PC-3 (cell line): ENCODE data around the gene TSNAX. TPM values are rescaled to one million over a fixed set of nuclear protein-coding genes. Genes with fewer than 3 reads are reported as not detected.

Source experiments
- ATAC-seq: fragments of 200-7000 bp; cut with Tn5 transposase; 2 replicates; pipeline ENCODE4 v1.9.1; 2020; ENCODE audit warnings: mild to moderate bottlenecking, moderate library complexity
- BruUV-seq: library from RNA; stranded (reverse); fragments of 400-500 nt; replicated peaks from 2 replicates; lab custom pipeline; 2021; lab: Mats Ljungman, UMichigan
- CTCF ChIA-PET: fragments of 300-600 bp; sonication (Branson Sonifier 250); formaldehyde crosslinking; loops from one replicate; lab custom pipeline; 2022; ENCODE audit warnings: antibody characterized with exemption; lab: Charles Lee
- POLR2A ChIA-PET: fragments of 300-600 bp; sonication (Branson Sonifier 250); formaldehyde crosslinking; loops from one replicate; lab custom pipeline; 2022; ENCODE audit warnings: antibody characterized with exemption; ENCODE audit not compliant: unreplicated experiment; lab: Charles Lee
- DNase-seq: peaks from one replicate; pipeline ENCODE4 v3.0.0-alpha.2; 2015
- H2AFZ ChIP-seq: fragments of 300-600 bp; sonication (generic); 2 replicates; pipeline ENCODE4 v1.6.0; 2016; ENCODE audit warnings: antibody characterized with exemption, low read length
- H3F3A ChIP-seq: fragments of 300-600 bp; sonication (generic); one replicate; pipeline ENCODE4 v1.6.0; 2017; ENCODE audit warnings: antibody characterized with exemption, low read length, control low read depth, mild to moderate bottlenecking; ENCODE audit not compliant: unreplicated experiment
- H3K27ac ChIP-seq: fragments of 300-600 bp; sonication (generic); 2 replicates; pipeline ENCODE4 v1.5.1; 2016; ENCODE audit warnings: mild to moderate bottlenecking, low read length
- H3K27me3 ChIP-seq: fragments of 300-600 bp; sonication (generic); 2 replicates; pipeline ENCODE4 v1.6.1; 2016; ENCODE audit warnings: low read length, mixed read lengths
- H3K36me3 ChIP-seq: fragments of 300-600 bp; sonication (generic); 2 replicates; pipeline ENCODE4 v1.6.1; 2016; ENCODE audit warnings: low read depth, mixed run types, low read length, mixed read lengths
- H3K4me1 ChIP-seq: fragments of 300-600 bp; sonication (generic); 2 replicates; pipeline ENCODE4 v1.5.1; 2016; ENCODE audit warnings: low read length; ENCODE audit not compliant: insufficient read depth
- H3K4me2 ChIP-seq: fragments of 300-600 bp; sonication (generic); 2 replicates; pipeline ENCODE4 v1.6.0; 2016; ENCODE audit warnings: low read length
- H3K4me3 ChIP-seq: fragments of 300-600 bp; sonication (generic); 2 replicates; pipeline ENCODE4 v1.5.1; 2016; ENCODE audit warnings: mild to moderate bottlenecking, low read length, mixed read lengths
- H3K79me2 ChIP-seq: fragments of 300-600 bp; sonication (generic); 2 replicates; pipeline ENCODE4 v1.6.1; 2017; ENCODE audit warnings: low read length, mixed read lengths
- H3K9ac ChIP-seq: fragments of 300-600 bp; sonication (generic); 2 replicates; pipeline ENCODE4 v1.6.0; 2016; ENCODE audit warnings: mild to moderate bottlenecking, low read length
- H3K9me2 ChIP-seq: fragments of 300-600 bp; sonication (generic); replicated peaks from 2 replicates; pipeline ENCODE4 v1.6.1; 2016; ENCODE audit warnings: mixed run types, low read length, mixed read lengths
- H3K9me3 ChIP-seq: fragments of 300-600 bp; sonication (generic); 2 replicates; pipeline ENCODE4 v1.6.1; 2016; ENCODE audit warnings: low read length, mixed read lengths
- H4K20me1 ChIP-seq: fragments of 300-600 bp; sonication (generic); 2 replicates; pipeline ENCODE4 v1.6.1; 2016; ENCODE audit warnings: low read length, mixed read lengths
- EZH2 ChIP-seq: fragments of 300-600 bp; sonication (generic); IDR thresholded peaks from one replicate; pipeline ENCODE4 v1.6.1; 2017; ENCODE audit warnings: antibody characterized with exemption, mild to moderate bottlenecking, low read length; ENCODE audit not compliant: unreplicated experiment
- EZH2phosphoT487 ChIP-seq: fragments of 300-600 bp; sonication (generic); IDR thresholded peaks from 2 replicates; pipeline ENCODE4 v1.6.1; 2018; ENCODE audit warnings: mild to moderate bottlenecking, antibody characterized with exemption, low read length, borderline replicate concordance
- intact Hi-C: fragments of 100-400 bp; cut with micrococcal nuclease; formaldehyde crosslinking; loops from 2 replicates; pipeline ENCODE4 v1.9.0; 2023
- total RNA-seq: library from RNA; depleted of rRNA; stranded (reverse); fragments of >200 nt; gene quantifications from 2 replicates; pipeline ENCODE4 v1.2.3, GENCODE V29; 2014
- TF ChIP-seq, protein P1 (sequence below): fragments of 300-600 bp; sonication (generic); conservative IDR thresholded peaks from 2 replicates; pipeline ENCODE4 v1.5.1; 2017; ENCODE audit warnings: antibody characterized with exemption, low read depth, mild to moderate bottlenecking, low read length

The TSNAX gene
- total RNA-seq, 1 experiment from 2014 or later = 33.1 TPM

DNA sequence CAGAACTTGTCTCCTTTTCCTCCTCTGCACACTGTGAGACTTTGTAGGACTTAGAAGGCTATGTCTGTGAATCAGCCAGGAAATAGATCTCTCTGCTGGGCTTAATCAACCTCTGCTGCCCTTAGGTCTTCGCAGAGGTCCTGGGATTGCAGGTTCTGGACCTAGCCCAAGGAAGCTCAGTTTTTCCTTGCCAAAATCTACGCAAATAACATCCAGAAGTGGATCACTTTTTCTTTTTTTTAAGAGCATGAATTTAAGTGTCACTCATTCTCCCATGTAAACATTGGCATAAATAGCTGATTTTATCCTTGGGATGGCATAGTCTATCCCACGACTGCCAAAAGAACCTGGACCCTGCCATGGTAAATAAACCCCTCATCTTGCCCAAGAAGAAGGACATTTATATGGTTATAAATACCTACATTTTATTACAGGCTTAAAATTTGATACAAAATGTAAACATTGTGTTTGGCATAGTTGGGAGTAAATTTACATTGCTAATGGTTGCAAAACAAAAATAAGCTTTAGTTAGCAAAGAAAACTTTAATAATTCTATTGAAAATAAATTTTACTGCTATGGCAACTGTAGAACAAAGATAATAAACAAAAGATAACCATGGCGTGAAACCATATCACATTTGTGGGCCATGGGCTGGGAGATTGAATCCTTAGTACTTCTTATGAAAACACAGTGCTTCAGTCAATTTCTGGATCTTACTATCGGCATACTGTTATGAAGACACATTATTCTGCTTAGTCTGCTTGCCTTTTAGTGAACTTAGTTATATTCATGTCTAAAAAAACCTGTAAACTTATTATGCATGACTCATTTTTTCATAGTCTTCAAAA, 73.6 kb downstream of the TSNAX start:
- no peaks in the 10 kb centered on the region for H4K20me1 ChIP-seq
- POLR2A ChIA-PET = interaction anchor here (0.6 to 1.1 kb wide), 2 partner anchors 245 to 264 kb away, joined by 3 to 4 read pairs; partner anchors contain the start of gene SPRTN
- BruUV-seq = no TSS peak
- no peak overlapping the region for H3K27ac ChIP-seq
- DNase-seq (peak; percentile 39), ATAC-seq (peak; percentile 34)
- intact Hi-C loops = loop anchor here (2.0 to 5.0 kb wide), 3 partner anchors 70 to 360 kb away; partner anchors contain the start of genes EGLN1 and GNPAT
- no peaks in the 10 kb centered on the region for H3K79me2 ChIP-seq
- no peaks in the 10 kb centered on the region for H3K27me3 ChIP-seq
- peak overlapping the region; percentile 72 for H3K4me3 ChIP-seq
- no peaks in the 10 kb centered on the region for H3F3A ChIP-seq
- H3K9me2 ChIP-seq = no peaks in the 10 kb centered on the region
- CTCF ChIA-PET = interaction anchor here (0.6 to 1.0 kb wide), 3 partner anchors 17 to 937 kb away, joined by 3 to 11 read pairs (median 3); no protein-coding TSS in a partner anchor
- TF ChIP-seq EZH2 (no peak), EZH2phosphoT487 (no peak)
- TF ChIP-seq, protein P1, sequence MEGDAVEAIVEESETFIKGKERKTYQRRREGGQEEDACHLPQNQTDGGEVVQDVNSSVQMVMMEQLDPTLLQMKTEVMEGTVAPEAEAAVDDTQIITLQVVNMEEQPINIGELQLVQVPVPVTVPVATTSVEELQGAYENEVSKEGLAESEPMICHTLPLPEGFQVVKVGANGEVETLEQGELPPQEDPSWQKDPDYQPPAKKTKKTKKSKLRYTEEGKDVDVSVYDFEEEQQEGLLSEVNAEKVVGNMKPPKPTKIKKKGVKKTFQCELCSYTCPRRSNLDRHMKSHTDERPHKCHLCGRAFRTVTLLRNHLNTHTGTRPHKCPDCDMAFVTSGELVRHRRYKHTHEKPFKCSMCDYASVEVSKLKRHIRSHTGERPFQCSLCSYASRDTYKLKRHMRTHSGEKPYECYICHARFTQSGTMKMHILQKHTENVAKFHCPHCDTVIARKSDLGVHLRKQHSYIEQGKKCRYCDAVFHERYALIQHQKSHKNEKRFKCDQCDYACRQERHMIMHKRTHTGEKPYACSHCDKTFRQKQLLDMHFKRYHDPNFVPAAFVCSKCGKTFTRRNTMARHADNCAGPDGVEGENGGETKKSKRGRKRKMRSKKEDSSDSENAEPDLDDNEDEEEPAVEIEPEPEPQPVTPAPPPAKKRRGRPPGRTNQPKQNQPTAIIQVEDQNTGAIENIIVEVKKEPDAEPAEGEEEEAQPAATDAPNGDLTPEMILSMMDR = no peak
- no peak overlapping the region for H3K9ac ChIP-seq
- H3K9me3 ChIP-seq = no peaks in the 10 kb centered on the region
- peak overlapping the region; percentile 92 for H3K4me2 ChIP-seq
- H3K36me3 ChIP-seq = no peaks in the 10 kb centered on the region
- H3K4me1 ChIP-seq = peaks cover 21% of the 10 kb centered on the region
- H2AFZ ChIP-seq = peak overlapping the region; percentile 87; the same call in 1 of the 2 replicates

DNA sequence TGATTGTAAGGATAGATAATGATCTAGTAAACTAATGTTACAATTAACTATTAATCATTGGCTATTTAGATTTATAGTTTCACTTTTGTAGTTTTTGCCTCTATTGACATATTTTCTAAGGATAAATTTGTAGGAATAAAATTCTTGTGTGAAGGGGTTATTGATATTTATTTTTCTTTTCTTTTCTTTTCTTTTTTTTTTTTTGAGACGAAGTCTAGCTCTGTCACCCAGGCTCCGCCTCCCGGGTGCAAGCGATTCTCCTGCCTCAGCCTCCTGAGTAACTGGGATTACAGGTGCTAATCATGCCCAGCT, 74.2 kb downstream of the TSNAX start:
- intact Hi-C loops = loop anchor here (2.0 to 5.0 kb wide), 3 partner anchors 70 to 360 kb away; partner anchors contain the start of genes EGLN1 and GNPAT
- Histone ChIP-seq H3K27ac (no peak overlapping the region), H3K4me2 (peak overlapping the region; percentile 92), H3K79me2 (no peaks in the 10 kb centered on the region), H3K9me2 (no peaks in the 10 kb centered on the region), H2AFZ (peak overlapping the region; percentile 87), H3K9ac (no peak overlapping the region), H3K36me3 (no peaks in the 10 kb centered on the region), H3K9me3 (no peaks in the 10 kb centered on the region), H4K20me1 (no peaks in the 10 kb centered on the region), H3F3A (no peaks in the 10 kb centered on the region), H3K4me3 (peak overlapping the region; percentile 72), H3K27me3 (no peaks in the 10 kb centered on the region), H3K4me1 (peaks cover 24% of the 10 kb centered on the region)
- POLR2A ChIA-PET = interaction anchor here (1.1 kb wide), 1 partner anchor 265 kb away, joined by 3 read pairs; the partner anchor contains the start of gene SPRTN
- DNase-seq (no peak), ATAC-seq (no peak)
- no TSS peak for BruUV-seq
- no peak for TF ChIP-seq EZH2phosphoT487
- TF ChIP-seq, protein P1 = no peak
- no peak for TF ChIP-seq EZH2
- CTCF ChIA-PET = interaction anchor here (1.0 kb wide), 1 partner anchor 18 kb away, joined by 3 read pairs; no protein-coding TSS in a partner anchor
